IMR-90 (cell line): ENCODE results near the gene CALN1. TPM values are rescaled to one million over a fixed set of nuclear protein-coding genes. Genes with fewer than 3 reads are reported as not detected.

Experiments
- ATAC-seq: fragments of 200-7000 bp; cut with Tn5 transposase; 2 replicates; pipeline ENCODE4 v1.9.1; 2020; ENCODE audit warnings: low read depth, mild to moderate bottlenecking, moderate library complexity
- BruUV-seq: library from RNA; stranded (reverse); fragments of 400-500 nt; replicated peaks from 2 replicates; lab custom pipeline; 2021; lab: Mats Ljungman, UMichigan
- CTCF ChIA-PET: fragments of 300-600 bp; formaldehyde crosslinking; extraction: SDS; loops from one replicate; lab custom pipeline; 2021; ENCODE audit warnings: antibody characterized with exemption; lab: Yijun Ruan, JAX
- POLR2A ChIA-PET: fragments of 300-600 bp; sonication (Branson Sonifier 250); formaldehyde crosslinking; loops from one replicate; lab custom pipeline; 2022; ENCODE audit warnings: antibody characterized with exemption; ENCODE audit not compliant: unreplicated experiment; lab: Charles Lee
- DNase-seq: peaks from one replicate; pipeline ENCODE4 v3.0.0; 2013
- H2AFZ ChIP-seq: replicated peaks from 2 replicates; pipeline ENCODE3; 2013; ENCODE audit warnings: low read length, mild to moderate bottlenecking; ENCODE audit not compliant: poor library complexity
- H2AK5ac ChIP-seq: 2 replicates; pipeline ENCODE4 v1.6.1; 2013; ENCODE audit warnings: low read depth, low read length, inconsistent platforms
- H2AK9ac ChIP-seq: replicated peaks from 2 replicates; pipeline ENCODE3; 2013; ENCODE audit warnings: mild to moderate bottlenecking, low read depth, low read length, moderate library complexity; ENCODE audit not compliant: poor library complexity
- H2BK120ac ChIP-seq: 2 replicates; pipeline ENCODE4 v1.6.1; 2013; ENCODE audit warnings: low read depth, low read length, inconsistent platforms
- H2BK15ac ChIP-seq: 3 replicates; pipeline ENCODE4 v1.6.1; 2013; ENCODE audit warnings: low read depth, low read length, inconsistent platforms
- H2BK20ac ChIP-seq: 2 replicates; pipeline ENCODE4 v1.6.1; 2013; ENCODE audit warnings: low read depth, mild to moderate bottlenecking, inconsistent platforms, low read length, moderate library complexity
- H2BK5ac ChIP-seq: 2 replicates; pipeline ENCODE4 v1.6.1; 2013; ENCODE audit warnings: mild to moderate bottlenecking, low read depth, low read length, inconsistent platforms; ENCODE audit not compliant: poor library complexity, severe bottlenecking
- H3K14ac ChIP-seq: replicated peaks from 2 replicates; pipeline ENCODE4 v1.6.1; 2013; ENCODE audit warnings: low read depth, low read length, inconsistent platforms
- H3K18ac ChIP-seq: 2 replicates; pipeline ENCODE4 v1.6.1; 2013; ENCODE audit warnings: low read depth, low read length, control low read depth
- H3K23ac ChIP-seq: 2 replicates; pipeline ENCODE4 v1.6.1; 2013; ENCODE audit warnings: low read depth, low read length, inconsistent platforms
- H3K27ac ChIP-seq: 2 replicates; pipeline ENCODE4 v1.5.1; 2013; ENCODE audit warnings: mild to moderate bottlenecking, control low read depth, low read length; ENCODE audit not compliant: insufficient read depth
- H3K27me3 ChIP-seq: 2 replicates; pipeline ENCODE4 v1.6.1; 2013; ENCODE audit warnings: low read length; ENCODE audit not compliant: control insufficient read depth, insufficient read depth
- H3K36me3 ChIP-seq: 2 replicates; pipeline ENCODE4 v1.6.1; 2013; ENCODE audit warnings: low read length, mixed read lengths; ENCODE audit not compliant: control insufficient read depth, insufficient read depth
- H3K4ac ChIP-seq: 2 replicates; pipeline ENCODE4 v1.6.1; 2013; ENCODE audit warnings: low read depth, low read length, inconsistent platforms
- H3K4me1 ChIP-seq: 2 replicates; pipeline ENCODE4 v1.6.1; 2013; ENCODE audit warnings: low read length, mixed read lengths; ENCODE audit not compliant: control insufficient read depth, insufficient read depth
- H3K4me2 ChIP-seq: 2 replicates; pipeline ENCODE4 v1.6.1; 2013; ENCODE audit warnings: low read depth, mild to moderate bottlenecking, control low read depth, low read length, moderate library complexity
- H3K4me3 ChIP-seq: 2 replicates; pipeline ENCODE4 v1.5.1; 2013; ENCODE audit warnings: low read depth, mild to moderate bottlenecking, control low read depth, low read length, moderate library complexity; ENCODE audit not compliant: insufficient read depth
- H3K56ac ChIP-seq: 2 replicates; pipeline ENCODE4 v1.6.1; 2013; ENCODE audit warnings: low read length, inconsistent platforms; ENCODE audit not compliant: insufficient read depth; ENCODE audit errors: extremely low read depth
- H3K79me1 ChIP-seq, 2 experiments: 2 replicates each; pipeline ENCODE4 v1.6.1; 2013; ENCODE audit warnings: low read length in 2 of 2, inconsistent platforms in 1 of 2, low read depth in 1 of 2
- H3K9ac ChIP-seq: 2 replicates; pipeline ENCODE4 v1.6.1; 2013; ENCODE audit warnings: low read depth, low read length, control low read depth
- H3K9me1 ChIP-seq: 2 replicates; pipeline ENCODE4 v1.6.1; 2013; ENCODE audit warnings: low read length, inconsistent platforms; ENCODE audit not compliant: insufficient read depth
- H3K9me3 ChIP-seq: 2 replicates; pipeline ENCODE4 v1.6.1; 2013; ENCODE audit warnings: low read length; ENCODE audit not compliant: control insufficient read depth, insufficient read depth
- H4K20me1 ChIP-seq: 2 replicates; pipeline ENCODE4 v1.6.1; 2013; ENCODE audit warnings: low read length, inconsistent platforms; ENCODE audit not compliant: insufficient read depth
- H4K5ac ChIP-seq: 2 replicates; pipeline ENCODE4 v1.6.1; 2013; ENCODE audit warnings: mild to moderate bottlenecking, low read depth, low read length, control low read depth
- H4K8ac ChIP-seq, 2 experiments: 2 replicates each; pipeline ENCODE4 v1.6.1; 2013; ENCODE audit warnings: low read depth in 2 of 2, low read length in 2 of 2, control low read depth in 1 of 2, inconsistent platforms in 1 of 2
- H4K91ac ChIP-seq: 2 replicates; pipeline ENCODE4 v1.6.1; 2013; ENCODE audit warnings: low read depth, low read length, inconsistent platforms; ENCODE audit not compliant: insufficient read depth
- BHLHE40 ChIP-seq: fragments of 150-350 bp; IDR thresholded peaks from 2 replicates; pipeline ENCODE4 v1.6.1; 2016; ENCODE audit warnings: mild to moderate bottlenecking, low read depth, low read length
- CEBPB ChIP-seq: IDR thresholded peaks from 2 replicates; pipeline ENCODE4 v1.6.1; 2012; ENCODE audit warnings: low read depth, low read length, improper control_type of control experiment
- CHD1 ChIP-seq: IDR thresholded peaks from 2 replicates; pipeline ENCODE4 v1.6.1; 2012; ENCODE audit warnings: low read depth, low read length, improper control_type of control experiment
- FOS ChIP-seq: fragments of 150-350 bp; IDR thresholded peaks from 2 replicates; pipeline ENCODE4 v1.6.1; 2016; ENCODE audit warnings: low read depth, low read length
- MAFK ChIP-seq: IDR thresholded peaks from 2 replicates; pipeline ENCODE4 v1.6.1; 2012; ENCODE audit warnings: low read depth, low read length, improper control_type of control experiment
- MAZ ChIP-seq: IDR thresholded peaks from 2 replicates; pipeline ENCODE4 v1.6.1; 2012; ENCODE audit warnings: low read depth, mild to moderate bottlenecking, low read length, improper control_type of control experiment, moderate library complexity, borderline replicate concordance
- RAD21 ChIP-seq: IDR thresholded peaks from 2 replicates; pipeline ENCODE4 v1.6.1; 2012; ENCODE audit warnings: low read length, improper control_type of control experiment
- RCOR1 ChIP-seq: IDR thresholded peaks from 2 replicates; pipeline ENCODE4 v1.6.1; 2012; ENCODE audit warnings: mild to moderate bottlenecking, low read length, improper control_type of control experiment; ENCODE audit not compliant: insufficient replicate concordance
- RFX5 ChIP-seq: IDR thresholded peaks from 2 replicates; pipeline ENCODE4 v1.8.0; 2012; ENCODE audit warnings: low read depth, mild to moderate bottlenecking, low read length, moderate library complexity
- SMC3 ChIP-seq: fragments of 150-350 bp; IDR thresholded peaks from 2 replicates; pipeline ENCODE4 v1.6.1; 2016; ENCODE audit warnings: low read depth, mild to moderate bottlenecking, antibody characterized with exemption, low read length, moderate library complexity
- WGBS, 2 experiments: methylation state at CpG; one replicate each; pipeline versions ENCODE4 v1.1.5 to v1.1.7; 2013; ENCODE audit warnings: missing lambda C conversion rate in 2 of 2; ENCODE audit not compliant: insufficient read length in 1 of 2; ENCODE audit errors: extremely low coverage in 2 of 2; 5-methylcytosine and 5-hydroxymethylcytosine counted together
- dilution Hi-C: fragments of 300-500 bp; cut with HindIII; formaldehyde crosslinking; loops from one replicate; pipeline ENCODE4 v1.14.3; 2018; ENCODE audit warnings: low sequenced_read_pairs; ENCODE audit not compliant: unreplicated experiment
- in situ Hi-C: fragments of 300-500 bp; cut with MboI; formaldehyde crosslinking; loops from 3 replicates; pipeline ENCODE4 v1.14.3; 2019; ENCODE audit warnings: low sequenced_read_pairs, inconsistent platforms, mixed read lengths
- intact Hi-C: fragments of 100-400 bp; cut with micrococcal nuclease; formaldehyde crosslinking; loops from 2 replicates; pipeline ENCODE4 v1.10.0; 2022
- polyA plus RNA-seq, 3 experiments: library from polyadenylated mRNA; depleted of rRNA; stranded (reverse); fragments of >200 nt; gene quantifications; 2 replicates each; pipeline ENCODE4 v1.2.3, GENCODE V29; 2012; ENCODE audit warnings: low replicate concordance in 1 of 3
- total RNA-seq: library from RNA; depleted of rRNA; stranded (reverse); fragments of >200 nt; gene quantifications from 2 replicates; pipeline ENCODE4 v1.2.3, GENCODE V29; 2012
- TF ChIP-seq, protein P1 (sequence below): fragments of 150-350 bp; IDR thresholded peaks from 2 replicates; pipeline ENCODE4 v1.6.1; 2016; ENCODE audit warnings: low read depth, mild to moderate bottlenecking, low read length, moderate library complexity, borderline replicate concordance

Gene CALN1
- total and polyA plus RNA-seq, 2 of the 4 experiments (the other 2 are of a cell fraction) = not detected

DNA sequence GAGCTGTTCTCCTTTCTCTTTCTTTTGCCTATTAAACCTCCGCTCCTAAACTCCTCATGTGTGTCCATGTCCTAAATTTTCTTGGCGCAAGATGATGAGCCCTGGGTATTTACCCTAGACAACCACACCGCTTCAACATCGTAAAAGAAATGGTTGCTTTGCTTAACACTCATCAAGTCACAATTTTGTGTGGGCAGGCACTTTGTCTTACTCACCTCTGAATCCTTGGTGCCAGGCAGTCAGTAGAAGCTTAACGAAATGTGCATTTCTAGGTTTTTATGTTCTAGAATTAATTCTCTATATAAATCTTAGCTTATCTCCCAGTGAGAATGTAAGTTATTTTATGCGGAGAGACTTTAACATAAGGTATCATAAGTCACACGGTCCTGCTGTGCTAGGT is 478.7 kb downstream of the CALN1 start:
- in situ Hi-C loops = no loop called here

More for the DNA sequence above, 478.7 kb downstream of the CALN1 start:
- no peak overlapping the region for H3K14ac ChIP-seq
- ATAC-seq (no peak), DNase-seq (no peak)
- H4K5ac ChIP-seq = no peak overlapping the region
- no peaks in the 10 kb centered on the region for H3K27me3 ChIP-seq
- no peak overlapping the region for H2AK5ac ChIP-seq
- intact Hi-C loops (no loop called here), dilution Hi-C loops (no loop called here)
- no peaks in the 10 kb centered on the region for H3K79me1 ChIP-seq
- H3K18ac ChIP-seq = no peak overlapping the region
- no peak overlapping the region for H3K9ac ChIP-seq
- ChIA-PET CTCF (no interaction called here), POLR2A (no interaction called here)
- no peaks in the 10 kb centered on the region for H3K4me1 ChIP-seq
- H2BK120ac ChIP-seq = no peak overlapping the region
- no peaks in the 10 kb centered on the region for H3K36me3 ChIP-seq
- no peak overlapping the region for H4K8ac ChIP-seq
- H2BK20ac ChIP-seq = no peak overlapping the region
- peaks cover 16% of the 10 kb centered on the region for H3K9me3 ChIP-seq
- H3K56ac ChIP-seq = no peak overlapping the region
- H3K4ac ChIP-seq = no peak overlapping the region
- H2BK15ac ChIP-seq = no peak overlapping the region
- WGBS, 2 experiments = no CpG with 5 or more reads among the region's 7 CpGs
- TF ChIP-seq CEBPB (no peak), MAZ (no peak), SMC3 (no peak), MAFK (no peak), FOS (no peak), RCOR1 (no peak), RFX5 (no peak), BHLHE40 (no peak), RAD21 (no peak), CHD1 (no peak)
- TF ChIP-seq, protein P1, sequence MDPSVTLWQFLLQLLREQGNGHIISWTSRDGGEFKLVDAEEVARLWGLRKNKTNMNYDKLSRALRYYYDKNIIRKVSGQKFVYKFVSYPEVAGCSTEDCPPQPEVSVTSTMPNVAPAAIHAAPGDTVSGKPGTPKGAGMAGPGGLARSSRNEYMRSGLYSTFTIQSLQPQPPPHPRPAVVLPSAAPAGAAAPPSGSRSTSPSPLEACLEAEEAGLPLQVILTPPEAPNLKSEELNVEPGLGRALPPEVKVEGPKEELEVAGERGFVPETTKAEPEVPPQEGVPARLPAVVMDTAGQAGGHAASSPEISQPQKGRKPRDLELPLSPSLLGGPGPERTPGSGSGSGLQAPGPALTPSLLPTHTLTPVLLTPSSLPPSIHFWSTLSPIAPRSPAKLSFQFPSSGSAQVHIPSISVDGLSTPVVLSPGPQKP = no peak
- no peak overlapping the region for H3K27ac ChIP-seq
- no peak overlapping the region for H3K4me3 ChIP-seq
- no peak overlapping the region for H3K4me2 ChIP-seq
- no peaks in the 10 kb centered on the region for H3K9me1 ChIP-seq
- no peak overlapping the region for H3K23ac ChIP-seq
- no peak overlapping the region for H4K91ac ChIP-seq
- H2AFZ ChIP-seq = no peak overlapping the region
- H2BK5ac ChIP-seq = no peak overlapping the region
- H2AK9ac ChIP-seq = no peak overlapping the region
- no peaks in the 10 kb centered on the region for H4K20me1 ChIP-seq
- BruUV-seq = no TSS peak
